Measurements from ENCODE around the gene SENP3.
A peak's percentile ranks its signal among the peaks of the same experiment; 100 is the strongest.

SENP3 gene

DNA sequence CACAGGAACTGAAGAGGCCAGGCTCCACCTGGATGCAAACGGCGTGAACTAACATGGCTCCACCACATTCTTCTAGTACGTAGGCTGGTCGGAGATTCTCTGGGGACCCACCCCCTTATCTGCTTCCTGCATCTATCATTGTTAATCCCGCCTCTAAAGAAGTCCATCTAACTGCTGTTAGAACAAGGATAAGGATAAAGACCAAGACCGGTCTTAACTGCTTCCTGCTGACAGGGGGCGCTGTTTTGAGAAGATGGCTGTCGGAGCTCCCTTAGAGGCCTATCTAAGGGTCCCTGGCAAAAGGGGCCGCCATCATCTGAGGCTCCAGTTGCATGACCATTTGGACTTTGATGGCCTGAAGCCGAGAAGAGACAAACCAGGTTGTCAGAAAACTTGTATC is 38.7 kb upstream of the SENP3 start:
- DNase-seq (ENCODE audit: extremely low spot score): no peak
- CTCF ChIA-PET: interaction anchor here (1.0 to 4.5 kb wide), 4 partner anchors 9 to 66 kb away, joined by 4 to 21 read pairs (median 12); no protein-coding TSS in a partner anchor
- POLR2A ChIA-PET: no interaction called here
- TF ChIP-seq, protein P1, sequence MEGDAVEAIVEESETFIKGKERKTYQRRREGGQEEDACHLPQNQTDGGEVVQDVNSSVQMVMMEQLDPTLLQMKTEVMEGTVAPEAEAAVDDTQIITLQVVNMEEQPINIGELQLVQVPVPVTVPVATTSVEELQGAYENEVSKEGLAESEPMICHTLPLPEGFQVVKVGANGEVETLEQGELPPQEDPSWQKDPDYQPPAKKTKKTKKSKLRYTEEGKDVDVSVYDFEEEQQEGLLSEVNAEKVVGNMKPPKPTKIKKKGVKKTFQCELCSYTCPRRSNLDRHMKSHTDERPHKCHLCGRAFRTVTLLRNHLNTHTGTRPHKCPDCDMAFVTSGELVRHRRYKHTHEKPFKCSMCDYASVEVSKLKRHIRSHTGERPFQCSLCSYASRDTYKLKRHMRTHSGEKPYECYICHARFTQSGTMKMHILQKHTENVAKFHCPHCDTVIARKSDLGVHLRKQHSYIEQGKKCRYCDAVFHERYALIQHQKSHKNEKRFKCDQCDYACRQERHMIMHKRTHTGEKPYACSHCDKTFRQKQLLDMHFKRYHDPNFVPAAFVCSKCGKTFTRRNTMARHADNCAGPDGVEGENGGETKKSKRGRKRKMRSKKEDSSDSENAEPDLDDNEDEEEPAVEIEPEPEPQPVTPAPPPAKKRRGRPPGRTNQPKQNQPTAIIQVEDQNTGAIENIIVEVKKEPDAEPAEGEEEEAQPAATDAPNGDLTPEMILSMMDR (IDR thresholded peaks at IDR 0.05; ENCODE audit: control extremely low read depth, extremely low read depth, low read depth, missing control alignments): peak; percentile 25

DNA sequence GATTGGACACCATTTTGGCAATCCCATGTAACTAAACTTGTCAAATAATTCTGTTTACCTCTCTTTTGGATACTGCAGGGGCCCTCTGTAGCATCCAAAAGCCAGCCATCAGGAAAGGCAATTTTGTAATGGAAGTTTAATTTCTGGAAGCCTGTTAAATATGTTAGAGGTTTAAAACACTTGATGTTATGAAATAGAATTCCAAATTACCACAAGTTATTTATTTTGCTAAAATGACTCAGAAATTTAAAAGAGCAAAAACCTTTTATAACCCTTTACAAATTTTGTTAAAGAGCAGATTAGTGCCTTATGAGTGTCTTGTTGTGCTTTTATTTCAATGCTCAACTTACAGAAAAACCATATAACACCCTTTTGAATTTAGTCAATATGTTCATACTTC is 32.9 kb upstream of the SENP3 start:
- POLR2A ChIA-PET: no interaction called here
- no peak for DNase-seq (ENCODE audit: extremely low spot score)
- CTCF ChIA-PET: no interaction called here
- TF ChIP-seq, protein P1 (IDR thresholded peaks at IDR 0.05; ENCODE audit: control extremely low read depth, extremely low read depth, low read depth, missing control alignments): no peak

DNA sequence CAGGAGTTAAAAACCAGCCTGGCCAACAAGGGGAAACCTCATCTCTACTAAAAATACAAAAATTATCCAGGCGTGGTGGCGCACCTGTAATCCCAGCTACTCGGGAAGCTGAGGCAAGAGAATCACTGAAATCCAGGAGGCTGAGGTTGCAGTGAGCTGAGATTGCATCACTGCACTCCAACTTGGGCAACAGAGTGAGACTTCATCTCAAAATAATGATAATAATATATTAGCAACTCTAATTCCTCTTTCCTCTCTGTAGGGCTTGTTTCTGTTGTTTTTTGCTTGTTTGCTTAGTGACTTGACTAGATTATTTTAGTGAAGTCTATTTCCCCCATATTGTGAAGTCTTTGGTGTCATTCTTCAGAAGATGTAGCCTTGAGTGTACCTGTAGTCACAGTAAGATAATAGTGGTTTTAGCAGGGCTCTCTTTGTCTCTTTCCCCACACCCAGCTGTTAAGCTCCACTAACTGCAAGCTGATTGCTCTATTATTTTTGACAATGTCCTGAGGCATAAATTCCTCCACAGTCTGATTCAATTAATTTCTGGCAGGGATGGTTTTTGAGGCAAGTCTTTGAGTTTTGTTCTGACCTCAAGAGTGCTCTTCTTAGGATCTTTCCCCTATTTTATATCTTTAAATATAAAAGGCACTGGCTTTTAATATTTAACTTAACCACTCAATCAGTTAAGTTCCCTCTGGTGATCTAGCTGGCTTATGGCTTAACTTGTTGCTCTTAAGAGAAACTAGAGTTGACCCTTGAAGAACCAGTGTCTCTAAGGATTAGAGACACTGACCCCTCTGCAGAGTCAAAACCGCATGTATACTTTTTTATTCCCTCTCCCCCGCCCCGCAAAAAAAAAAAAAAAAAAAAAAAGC is 31.5 kb upstream of the SENP3 start:
- TF ChIP-seq, protein P1 (IDR thresholded peaks at IDR 0.05; ENCODE audit: control extremely low read depth, extremely low read depth, low read depth, missing control alignments): no peak
- no peak for DNase-seq (ENCODE audit: extremely low spot score)
- POLR2A ChIA-PET: no interaction called here
- CTCF ChIA-PET: interaction anchor here (3.7 kb wide), 1 partner anchor 16 kb away, joined by 25 read pairs; no protein-coding TSS in a partner anchor

DNA sequence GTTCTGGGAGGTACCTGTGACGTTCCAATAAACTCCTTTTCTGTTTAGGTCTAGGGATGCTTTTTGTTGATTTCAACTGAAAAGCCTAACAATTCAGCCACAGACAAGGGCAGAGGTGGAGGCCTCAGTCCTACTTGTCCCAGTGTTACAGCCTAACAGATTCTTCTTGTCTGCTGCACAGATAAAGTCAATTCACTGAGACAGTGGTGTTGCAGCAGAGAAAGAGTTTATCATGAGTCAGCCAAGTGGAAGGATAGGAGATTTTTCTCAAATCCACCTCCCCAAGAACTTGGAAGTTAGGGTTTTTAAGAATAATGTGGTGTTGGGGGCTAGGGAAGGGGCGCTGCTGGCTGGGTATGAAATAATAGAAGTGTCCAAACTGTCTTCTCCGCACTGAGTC is 23.7 kb upstream of the SENP3 start:
- ChIA-PET CTCF (no interaction called here), POLR2A (no interaction called here)
- TF ChIP-seq, protein P1 (IDR thresholded peaks at IDR 0.05; ENCODE audit: control extremely low read depth, extremely low read depth, low read depth, missing control alignments): no peak
- DNase-seq (ENCODE audit: extremely low spot score): no peak

DNA sequence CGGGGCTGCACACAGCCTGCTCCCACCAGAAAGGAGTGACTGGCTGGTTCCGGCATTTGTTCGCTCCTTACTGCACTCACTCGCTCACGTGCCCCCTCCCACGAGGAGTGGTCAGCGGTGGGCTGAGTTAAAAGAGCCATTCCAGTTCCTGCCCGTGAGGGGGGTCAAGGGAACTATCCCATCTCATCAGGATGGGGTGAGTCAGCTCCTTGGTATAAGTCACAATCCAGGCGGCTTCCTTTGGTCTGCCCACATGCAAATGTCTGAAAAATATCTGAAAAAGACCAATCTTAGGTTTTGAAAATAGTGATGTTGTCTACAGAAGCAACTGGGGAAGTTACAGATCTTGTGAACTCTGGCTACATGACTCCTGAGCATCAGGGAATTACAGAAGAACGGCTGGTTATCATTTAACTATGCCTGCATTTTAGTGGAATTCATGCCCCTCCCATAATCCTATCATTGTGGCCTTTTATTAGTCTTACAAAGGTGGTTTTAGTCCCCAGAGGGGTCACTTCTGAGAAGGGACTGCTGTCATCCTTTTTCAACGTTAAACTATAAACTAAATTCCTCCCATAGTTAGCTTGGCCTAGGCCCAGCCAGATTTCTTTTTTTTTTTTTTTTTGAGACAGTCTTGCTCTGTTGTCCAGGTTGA is 22.7 kb upstream of the SENP3 start:
- DNase-seq (ENCODE audit: extremely low spot score): no peak
- ChIA-PET CTCF (no interaction called here), POLR2A (no interaction called here)
- TF ChIP-seq, protein P1 (IDR thresholded peaks at IDR 0.05; ENCODE audit: control extremely low read depth, extremely low read depth, low read depth, missing control alignments): no peak

GRCh38 chr17:7541074-7541621 is 20.6 kb upstream of the SENP3 start:
- CTCF ChIA-PET: interaction anchor here (1.4 to 4.3 kb wide), 2 partner anchors 19 to 26 kb away, joined by 4 to 20 read pairs; no protein-coding TSS in a partner anchor
- DNase-seq (ENCODE audit: extremely low spot score): no peak
- POLR2A ChIA-PET: interaction anchor here (0.7 kb wide), 1 partner anchor 21 kb away, joined by 5 read pairs; no protein-coding TSS in a partner anchor
- TF ChIP-seq, protein P1 (IDR thresholded peaks at IDR 0.05; ENCODE audit: control extremely low read depth, extremely low read depth, low read depth, missing control alignments): no peak

All from GM10248 (cell line).